Sigmoid colon (tissue), 4 donors: ENCODE results near the gene GRM5.

ENCODE experiments used
- CTCF ChIP-seq, 4 experiments: fragments of 450-650 bp in 3 of 4; fragments of 200-600 bp in 1 of 4; IDR thresholded peaks; one replicate each; pipeline ENCODE4 v1.5.1; 2016 to 2019; ENCODE audit warnings: antibody characterized with exemption in 4 of 4, mild to moderate bottlenecking in 3 of 4, moderate library complexity in 2 of 4
- EP300 ChIP-seq, 4 donors: sonication (generic); formaldehyde crosslinking; IDR thresholded peaks; one replicate each; pipeline ENCODE4 v1.6.1; 2017; ENCODE audit warnings: antibody characterized with exemption in 4 of 4
- POLR2A ChIP-seq, 2 donors: fragments of 450-650 bp; IDR thresholded peaks; one replicate each; pipeline ENCODE4 v1.6.1; 2016; ENCODE audit warnings: antibody characterized with exemption in 2 of 2, mild to moderate bottlenecking in 2 of 2, moderate library complexity in 2 of 2
- POLR2AphosphoS5 ChIP-seq, 4 donors: sonication (generic); formaldehyde crosslinking; IDR thresholded peaks; one replicate each; pipeline ENCODE4 v1.6.1; 2017; ENCODE audit warnings: antibody characterized with exemption in 4 of 4

- TF ChIP-seq CTCF (IDR thresholded peaks at IDR 0.05) (no peak), POLR2AphosphoS5 (IDR thresholded peaks at IDR 0.05) (no peak), POLR2A (IDR thresholded peaks at IDR 0.05) (no peak), EP300 (IDR thresholded peaks at IDR 0.05) (no peak)
Observed at GRCh38 chr11:88815505-88815904, 250.3 kb downstream of the GRM5 start.
